ENCODE measurements around the gene POLR1G. TPM values are rescaled to one million over a fixed set of nuclear protein-coding genes. Genes with fewer than 3 reads are reported as not detected.
A peak's percentile ranks its signal among the peaks of the same experiment; 100 is the strongest.

The POLR1G gene
- total and polyA plus RNA-seq, 9 of the 15 experiments (the other 6 are each of a cell fraction or from before 2014, with no cell fraction given), result 3.0 to 50.1 (median 27.4) TPM

GRCh38 chr19:45455707-45456499, 49.5 kb downstream of the POLR1G start (continued):
- no peak for TF ChIP-seq STAT6 (CRISPR knock-in tag; IDR thresholded peaks at IDR 0.05)
- TF ChIP-seq ZNF253 (CRISPR knock-in tag; conservative IDR thresholded peaks at IDR 0.05), result no peak
- TF ChIP-seq EGR1 (conservative IDR thresholded peaks at IDR 0.05), result peak; percentile 89
- no peak for TF ChIP-seq SIX5 (IDR thresholded peaks at IDR 0.05; ENCODE audit: borderline replicate concordance in 1 of 2, insufficient read depth in 1 of 2, low read depth in 1 of 2, low read length in 2 of 2)
- no peak for TF ChIP-seq RNF219 (CRISPR knock-in tag; IDR thresholded peaks at IDR 0.05)
- TF ChIP-seq YBX1 (IDR thresholded peaks at IDR 0.05), result no peak
- TF ChIP-seq USF1 (CRISPR knock-in tag; IDR thresholded peaks at IDR 0.05), result peak; percentile 89
- no peak for TF ChIP-seq HINFP (tag; conservative IDR thresholded peaks at IDR 0.05; ENCODE audit: low read depth)
- no peak for TF ChIP-seq SNAPC5 (CRISPR knock-in tag; IDR thresholded peaks at IDR 0.05)
- no peak for TF ChIP-seq SREBF1 (IDR thresholded peaks at IDR 0.05; ENCODE audit: borderline replicate concordance, low read depth, low read length)
- no peak for TF ChIP-seq BRD4 (IDR thresholded peaks at IDR 0.05)
- no peak for TF ChIP-seq CREB5 (CRISPR knock-in tag; IDR thresholded peaks at IDR 0.05)
- TF ChIP-seq ZBTB8A (IDR thresholded peaks at IDR 0.05; ENCODE audit: partially characterized antibody), result no peak
- TF ChIP-seq HBP1 (CRISPR knock-in tag; IDR thresholded peaks at IDR 0.05), result 0 out of 2 replicates have a peak, but pooled peaks have one; percentile 44
- TF ChIP-seq DDX20 (tag; IDR thresholded peaks at IDR 0.05; ENCODE audit: low read depth), result no peak
- no peak for TF ChIP-seq NR1H2 (CRISPR knock-in tag; IDR thresholded peaks at IDR 0.05)
- no peak for TF ChIP-seq PHB2 (IDR thresholded peaks at IDR 0.05; ENCODE audit: low read depth)

Measured in K562 (cell line).